ENCODE measurements around the gene ESRRB.

The ESRRB gene

GRCh38 chr14:76390621-76391020 is 14.7 kb downstream of the ESRRB start:
- no peaks in the 10 kb centered on the region for H3F3A ChIP-seq (ENCODE audit: low read depth)
- H3K4me3 ChIP-seq (ENCODE audit: low read length, poor library complexity, severe bottlenecking): no peak overlapping the region
- H3K9me2 ChIP-seq (replicated peaks; ENCODE audit: low read depth, low read length): no peaks in the 10 kb centered on the region
- no peak overlapping the region for H2AFZ ChIP-seq (ENCODE audit: low read length)
- no peaks in the 10 kb centered on the region for H3K79me2 ChIP-seq (ENCODE audit: insufficient read depth, low read length)
- H3K27me3 ChIP-seq (ENCODE audit: insufficient read depth, low read length, poor library complexity, severe bottlenecking): no peaks in the 10 kb centered on the region
- H3K9me3 ChIP-seq (ENCODE audit: insufficient read depth, low read depth, low read length): no peaks in the 10 kb centered on the region
- no peaks in the 10 kb centered on the region for H3K4me1 ChIP-seq (ENCODE audit: insufficient read depth, low read length, poor library complexity, severe bottlenecking)
- no peaks in the 10 kb centered on the region for H4K20me1 ChIP-seq (ENCODE audit: insufficient read depth, low read length, poor library complexity, severe bottlenecking)
- no peak overlapping the region for H3K4me2 ChIP-seq (ENCODE audit: low read depth, low read length, poor library complexity, severe bottlenecking)
- TF ChIP-seq EZH2phosphoT487 (IDR thresholded peaks at IDR 0.05; ENCODE audit: borderline replicate concordance): no peak
- TF ChIP-seq, protein P1, sequence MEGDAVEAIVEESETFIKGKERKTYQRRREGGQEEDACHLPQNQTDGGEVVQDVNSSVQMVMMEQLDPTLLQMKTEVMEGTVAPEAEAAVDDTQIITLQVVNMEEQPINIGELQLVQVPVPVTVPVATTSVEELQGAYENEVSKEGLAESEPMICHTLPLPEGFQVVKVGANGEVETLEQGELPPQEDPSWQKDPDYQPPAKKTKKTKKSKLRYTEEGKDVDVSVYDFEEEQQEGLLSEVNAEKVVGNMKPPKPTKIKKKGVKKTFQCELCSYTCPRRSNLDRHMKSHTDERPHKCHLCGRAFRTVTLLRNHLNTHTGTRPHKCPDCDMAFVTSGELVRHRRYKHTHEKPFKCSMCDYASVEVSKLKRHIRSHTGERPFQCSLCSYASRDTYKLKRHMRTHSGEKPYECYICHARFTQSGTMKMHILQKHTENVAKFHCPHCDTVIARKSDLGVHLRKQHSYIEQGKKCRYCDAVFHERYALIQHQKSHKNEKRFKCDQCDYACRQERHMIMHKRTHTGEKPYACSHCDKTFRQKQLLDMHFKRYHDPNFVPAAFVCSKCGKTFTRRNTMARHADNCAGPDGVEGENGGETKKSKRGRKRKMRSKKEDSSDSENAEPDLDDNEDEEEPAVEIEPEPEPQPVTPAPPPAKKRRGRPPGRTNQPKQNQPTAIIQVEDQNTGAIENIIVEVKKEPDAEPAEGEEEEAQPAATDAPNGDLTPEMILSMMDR (conservative IDR thresholded peaks at IDR 0.05; ENCODE audit: low read length): no peak
- H3K36me3 ChIP-seq (ENCODE audit: insufficient read depth, low read length): no peaks in the 10 kb centered on the region
- no peak overlapping the region for H3K9ac ChIP-seq (ENCODE audit: low read depth, low read length, poor library complexity, severe bottlenecking)

DNA sequence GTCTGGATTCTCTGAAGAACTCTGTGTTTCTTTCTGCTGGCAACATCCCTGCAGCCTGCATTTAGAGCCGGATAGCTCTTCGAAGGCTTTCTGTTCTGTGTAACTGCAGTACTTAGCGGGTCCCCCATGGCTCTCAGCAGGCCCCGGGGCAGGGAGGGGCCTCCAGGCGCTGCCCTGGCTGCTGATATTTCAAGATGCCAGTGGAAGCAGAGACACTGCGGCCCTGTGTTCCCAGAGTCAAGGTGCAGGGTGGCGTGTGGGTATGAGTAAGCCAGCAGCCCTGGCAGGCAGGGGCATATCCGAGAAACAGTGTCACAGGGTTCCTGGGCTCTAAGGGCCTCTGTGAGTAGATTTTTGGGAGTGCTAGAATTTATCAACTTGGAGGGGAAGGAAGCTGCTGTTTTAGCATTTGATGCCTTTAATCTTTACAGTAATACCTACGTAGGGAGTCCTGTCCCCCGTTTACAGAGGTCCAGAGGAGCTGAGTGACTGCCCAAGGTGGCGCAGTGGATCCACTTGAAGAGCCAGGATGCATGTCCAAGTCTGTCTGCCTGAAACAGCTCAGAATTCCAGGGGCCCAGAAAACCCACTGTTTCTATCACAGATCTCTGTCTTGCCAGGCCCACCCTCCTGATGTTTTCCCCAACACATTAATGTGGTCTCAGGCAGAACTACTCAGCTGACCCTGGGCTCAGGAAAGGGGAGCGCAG is 16.2 kb downstream of the ESRRB start:
- Histone ChIP-seq H3F3A (ENCODE audit: low read depth) (no peaks in the 10 kb centered on the region), H3K4me3 (ENCODE audit: low read length, poor library complexity, severe bottlenecking) (no peak overlapping the region), H4K20me1 (ENCODE audit: insufficient read depth, low read length, poor library complexity, severe bottlenecking) (no peaks in the 10 kb centered on the region), H3K9ac (ENCODE audit: low read depth, low read length, poor library complexity, severe bottlenecking) (no peak overlapping the region), H3K4me1 (ENCODE audit: insufficient read depth, low read length, poor library complexity, severe bottlenecking) (no peaks in the 10 kb centered on the region), H3K9me2 (replicated peaks; ENCODE audit: low read depth, low read length) (no peaks in the 10 kb centered on the region), H3K79me2 (ENCODE audit: insufficient read depth, low read length) (no peaks in the 10 kb centered on the region), H3K4me2 (ENCODE audit: low read depth, low read length, poor library complexity, severe bottlenecking) (no peak overlapping the region), H3K36me3 (ENCODE audit: insufficient read depth, low read length) (no peaks in the 10 kb centered on the region), H2AFZ (ENCODE audit: low read length) (no peak overlapping the region), H3K9me3 (ENCODE audit: insufficient read depth, low read depth, low read length) (no peaks in the 10 kb centered on the region), H3K27me3 (ENCODE audit: insufficient read depth, low read length, poor library complexity, severe bottlenecking) (no peaks in the 10 kb centered on the region)
- TF ChIP-seq, protein P1 (conservative IDR thresholded peaks at IDR 0.05; ENCODE audit: low read length): no peak
- TF ChIP-seq EZH2phosphoT487 (IDR thresholded peaks at IDR 0.05; ENCODE audit: borderline replicate concordance): no peak

GRCh38 chr14:76394569-76394968 is 18.6 kb downstream of the ESRRB start:
- TF ChIP-seq, protein P1 (conservative IDR thresholded peaks at IDR 0.05; ENCODE audit: low read length): no peak
- no peak for TF ChIP-seq EZH2phosphoT487 (IDR thresholded peaks at IDR 0.05; ENCODE audit: borderline replicate concordance)
- Histone ChIP-seq H3K9ac (ENCODE audit: low read depth, low read length, poor library complexity, severe bottlenecking) (no peak overlapping the region), H3K27me3 (ENCODE audit: insufficient read depth, low read length, poor library complexity, severe bottlenecking) (no peaks in the 10 kb centered on the region), H4K20me1 (ENCODE audit: insufficient read depth, low read length, poor library complexity, severe bottlenecking) (no peaks in the 10 kb centered on the region), H3K4me3 (ENCODE audit: low read length, poor library complexity, severe bottlenecking) (no peak overlapping the region), H3F3A (ENCODE audit: low read depth) (no peaks in the 10 kb centered on the region), H3K79me2 (ENCODE audit: insufficient read depth, low read length) (no peaks in the 10 kb centered on the region), H2AFZ (ENCODE audit: low read length) (no peak overlapping the region), H3K9me3 (ENCODE audit: insufficient read depth, low read depth, low read length) (no peaks in the 10 kb centered on the region), H3K4me1 (ENCODE audit: insufficient read depth, low read length, poor library complexity, severe bottlenecking) (no peaks in the 10 kb centered on the region), H3K36me3 (ENCODE audit: insufficient read depth, low read length) (no peaks in the 10 kb centered on the region), H3K4me2 (ENCODE audit: low read depth, low read length, poor library complexity, severe bottlenecking) (no peak overlapping the region), H3K9me2 (replicated peaks; ENCODE audit: low read depth, low read length) (no peaks in the 10 kb centered on the region)
